GM21723 (cell line): ENCODE measurements around the gene RAX.

ENCODE experiments used
- ATAC-seq: cut with Tn5 transposase; IDR thresholded peaks from one replicate; pipeline ENCODE4 v1.9.1; 2021; ENCODE audit warnings: mild to moderate bottlenecking, moderate library complexity; ENCODE audit not compliant: unreplicated experiment

RAX gene

DNA sequence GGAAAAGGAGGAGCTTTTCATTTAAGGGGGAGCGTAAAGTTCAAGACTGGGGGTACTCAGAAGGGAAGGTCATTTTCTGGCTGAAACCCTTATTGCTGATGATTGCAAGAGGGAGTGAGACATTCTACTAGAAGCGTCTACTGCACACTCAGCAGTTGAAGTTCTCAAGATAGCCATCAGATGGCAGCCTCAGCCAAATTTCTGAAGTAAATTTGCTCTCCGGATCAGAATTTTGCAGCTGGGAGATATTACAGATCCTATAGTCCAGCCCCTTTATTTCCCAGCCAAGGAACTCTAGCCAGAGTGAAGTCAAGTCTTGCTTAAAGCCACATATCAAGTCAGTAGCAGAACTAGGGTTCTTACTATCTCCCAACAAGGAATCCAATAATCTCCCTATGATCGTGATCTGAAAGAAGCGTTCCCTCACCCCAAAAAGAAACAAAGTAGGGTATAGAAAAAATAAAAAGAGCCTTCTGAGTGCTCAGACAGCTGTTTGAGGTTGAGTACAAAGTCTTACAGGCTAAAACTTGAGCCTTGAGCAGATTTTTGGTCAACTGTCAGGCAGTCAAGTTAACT is 24.0 kb downstream of the RAX start:
- peak; percentile 51 for ATAC-seq

- no peak for ATAC-seq
These were observed 26.5 kb downstream of the RAX start for GRCh38 chr18:59246796-59247195.

- no peak for ATAC-seq
These were observed 30.3 kb downstream of the RAX start for GRCh38 chr18:59242906-59243305.

DNA sequence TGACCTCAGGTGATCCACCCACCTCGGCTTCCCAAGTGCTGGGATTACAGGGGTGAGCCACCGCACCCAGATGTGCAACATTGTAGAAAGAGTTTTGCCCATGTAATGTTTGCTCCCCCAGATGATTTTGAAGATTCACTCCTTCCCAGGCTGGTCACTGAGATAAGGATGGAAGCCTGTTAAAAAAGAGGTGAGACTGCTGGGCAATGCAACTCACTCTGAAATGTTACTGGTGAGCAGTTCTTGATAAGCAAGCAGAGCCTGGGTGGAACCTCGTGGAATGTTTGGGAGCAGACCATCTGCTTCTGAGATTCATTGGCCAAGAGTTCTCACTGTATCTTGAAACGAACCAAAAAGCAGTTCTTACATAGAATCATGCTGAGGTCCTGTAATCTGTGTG is 33.6 kb downstream of the RAX start:
- no peak for ATAC-seq

DNA sequence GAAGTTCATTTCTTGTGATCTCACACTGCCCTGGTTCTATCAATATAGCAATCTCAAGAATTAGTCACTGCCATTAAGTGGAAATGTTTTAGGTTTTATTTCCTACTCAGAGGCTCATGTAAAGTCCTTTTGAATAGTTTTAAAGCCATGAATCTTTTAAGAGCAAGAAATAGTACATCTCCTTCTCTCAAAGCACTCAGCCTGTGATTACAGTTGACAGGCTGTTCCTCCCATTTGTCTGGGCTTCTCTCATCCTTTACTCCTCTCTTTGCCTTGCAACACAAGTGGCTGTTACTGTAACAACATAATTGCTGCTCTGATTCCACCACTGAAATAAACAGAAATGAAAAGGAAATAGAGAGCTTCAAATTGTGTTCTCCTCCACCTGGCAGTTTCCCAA is 34.9 kb downstream of the RAX start:
- ATAC-seq = no peak

- ATAC-seq = no peak
These were observed 40.2 kb downstream of the RAX start for GRCh38 chr18:59233017-59233410.

DNA sequence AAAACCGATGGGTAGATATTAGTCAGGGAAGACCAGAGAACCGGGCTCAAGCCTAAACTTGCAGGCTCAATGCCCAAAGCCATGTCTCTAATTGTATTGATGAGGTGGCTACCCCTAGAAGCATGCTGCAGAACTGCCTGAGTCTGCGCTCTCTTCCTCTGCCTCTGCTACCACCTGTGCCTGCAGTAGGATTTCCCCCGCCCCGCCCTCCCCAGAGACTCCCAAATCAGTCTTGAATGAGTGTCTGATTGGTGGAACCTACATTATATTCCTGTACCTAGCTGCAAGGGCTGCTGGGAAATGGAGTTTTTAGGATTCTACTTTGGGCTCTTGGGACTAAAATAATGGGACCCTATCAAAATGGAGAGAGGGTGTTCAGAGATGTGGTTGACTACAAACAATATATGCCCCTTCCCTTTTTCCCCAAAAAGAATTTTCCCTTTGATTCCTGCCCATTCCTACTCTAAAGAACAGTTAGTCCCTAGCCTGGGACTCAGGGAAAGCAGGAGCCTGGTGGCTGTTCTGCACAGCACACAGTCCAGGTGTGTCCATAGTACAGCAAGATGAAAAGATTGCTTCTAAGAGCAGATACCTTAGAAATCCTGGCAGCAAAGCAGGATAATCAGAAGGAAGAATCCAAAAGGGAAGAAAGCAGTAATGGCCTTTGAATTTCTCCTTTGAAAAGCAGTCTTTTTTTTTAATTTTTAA is 40.8 kb downstream of the RAX start:
- no peak for ATAC-seq

DNA sequence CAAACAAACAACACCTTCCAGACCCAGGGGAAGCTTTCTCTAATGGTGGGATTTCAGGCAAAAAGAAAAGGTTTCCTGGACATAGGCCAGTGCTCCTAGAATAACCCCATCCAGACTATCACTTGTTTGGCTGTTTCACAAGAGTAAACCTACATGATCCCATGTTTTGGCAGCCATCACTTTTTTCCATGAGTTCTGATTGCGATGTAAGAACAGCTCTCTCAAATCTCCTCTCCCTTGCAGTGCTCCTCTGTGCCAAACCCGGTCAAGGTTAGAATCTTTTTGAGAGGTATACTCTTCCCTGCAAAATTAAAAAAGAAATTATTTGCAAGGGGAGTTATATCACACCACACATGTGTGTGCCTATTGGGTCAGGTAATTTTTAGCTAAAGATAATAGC is 41.4 kb downstream of the RAX start:
- ATAC-seq = no peak

- no peak for ATAC-seq
These were observed 42.1 kb downstream of the RAX start for GRCh38 chr18:59231114-59231513.

DNA sequence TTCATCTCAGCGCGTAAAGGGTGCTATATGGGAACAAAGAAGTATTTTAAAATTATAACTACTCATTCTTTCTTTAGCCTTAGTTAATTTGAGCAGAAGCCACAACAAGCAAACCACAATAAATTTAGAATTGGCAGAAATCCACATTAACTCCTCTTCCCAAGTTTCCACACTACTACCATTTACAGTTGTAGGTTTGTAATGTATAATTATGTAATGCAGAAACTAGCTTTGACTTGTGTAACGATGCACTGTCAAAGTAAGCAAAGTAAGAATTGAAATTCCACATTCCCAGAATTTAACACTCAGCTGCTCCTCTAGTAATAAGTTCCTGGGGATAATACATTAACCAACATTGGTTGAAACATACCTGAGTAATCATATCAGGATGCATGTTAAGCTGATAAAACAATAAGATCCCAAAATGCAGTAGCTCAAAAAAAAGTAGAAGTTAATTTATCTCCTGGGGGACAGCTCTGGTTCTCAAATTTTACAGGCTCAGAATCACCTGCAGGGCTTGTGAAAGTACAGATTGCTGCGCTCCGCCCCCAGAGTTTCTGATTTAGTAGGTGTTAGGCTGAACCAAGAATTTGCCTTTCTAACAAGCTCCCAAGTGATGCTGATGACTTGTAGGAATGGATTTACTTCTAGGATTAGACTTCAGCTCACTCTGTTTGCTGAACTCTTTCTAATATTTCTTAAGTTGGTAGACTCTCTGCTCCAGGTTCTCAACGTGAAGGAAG is 43.4 kb downstream of the RAX start:
- ATAC-seq = no peak

DNA sequence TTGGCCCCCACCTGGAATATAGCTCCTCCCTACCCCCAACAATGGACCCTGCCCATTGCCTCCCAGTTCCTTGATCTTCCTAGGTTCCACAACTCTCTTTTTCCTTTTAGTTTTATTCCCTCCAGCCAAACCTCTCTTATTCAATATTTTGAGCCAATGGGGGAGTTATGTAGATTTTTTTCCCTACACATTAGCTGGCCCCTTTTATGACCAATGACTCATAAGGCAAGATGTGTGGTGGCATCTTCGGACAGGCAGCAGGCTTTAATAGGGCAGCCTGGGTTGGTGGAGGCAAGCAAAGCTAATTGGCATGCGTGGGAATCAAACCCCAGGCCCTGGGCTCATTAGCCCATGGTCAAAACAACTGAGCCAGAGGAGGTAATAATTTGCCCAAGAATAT is 44.1 kb downstream of the RAX start:
- no peak for ATAC-seq

DNA sequence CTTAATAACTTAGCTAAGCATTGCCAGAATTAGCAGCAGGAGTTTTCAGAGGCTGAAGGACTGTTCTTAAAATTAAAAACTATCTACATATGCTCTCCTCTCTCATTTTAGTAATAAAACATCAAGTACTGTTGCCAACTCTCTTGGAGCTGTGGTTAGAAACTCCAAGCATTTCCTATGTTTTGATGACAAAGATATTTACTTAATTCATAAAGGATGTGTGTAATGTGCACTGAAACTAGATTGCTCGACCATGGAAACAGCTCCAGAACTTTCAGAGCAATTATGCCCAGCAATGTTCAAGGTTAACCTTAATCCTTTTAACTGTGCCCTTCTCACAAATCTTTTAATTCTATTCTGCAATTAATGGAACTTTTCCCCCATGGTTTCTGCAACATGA is 44.9 kb downstream of the RAX start:
- no peak for ATAC-seq

DNA sequence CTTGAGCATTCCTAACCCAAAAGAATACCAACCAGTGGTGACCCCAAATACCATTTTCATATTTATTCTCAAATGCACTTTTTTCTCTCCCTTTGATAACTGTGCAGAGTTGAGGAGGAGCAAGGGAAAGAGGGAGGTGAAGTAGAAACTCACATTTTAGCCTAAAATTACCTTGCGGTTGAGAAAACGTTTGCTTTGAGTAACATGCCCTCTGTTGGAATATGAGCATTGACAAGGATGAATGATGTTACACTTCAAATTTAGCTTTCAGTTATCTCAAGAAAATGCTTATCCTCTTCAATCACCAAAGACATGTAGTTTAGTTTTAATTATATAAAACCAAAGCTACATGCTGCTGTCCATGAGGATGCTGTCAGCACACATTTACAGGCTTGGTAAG is 50.9 kb downstream of the RAX start:
- ATAC-seq = no peak

GRCh38 chr18:59220784-59221765 is 52.2 kb downstream of the RAX start:
- no peak for ATAC-seq

DNA sequence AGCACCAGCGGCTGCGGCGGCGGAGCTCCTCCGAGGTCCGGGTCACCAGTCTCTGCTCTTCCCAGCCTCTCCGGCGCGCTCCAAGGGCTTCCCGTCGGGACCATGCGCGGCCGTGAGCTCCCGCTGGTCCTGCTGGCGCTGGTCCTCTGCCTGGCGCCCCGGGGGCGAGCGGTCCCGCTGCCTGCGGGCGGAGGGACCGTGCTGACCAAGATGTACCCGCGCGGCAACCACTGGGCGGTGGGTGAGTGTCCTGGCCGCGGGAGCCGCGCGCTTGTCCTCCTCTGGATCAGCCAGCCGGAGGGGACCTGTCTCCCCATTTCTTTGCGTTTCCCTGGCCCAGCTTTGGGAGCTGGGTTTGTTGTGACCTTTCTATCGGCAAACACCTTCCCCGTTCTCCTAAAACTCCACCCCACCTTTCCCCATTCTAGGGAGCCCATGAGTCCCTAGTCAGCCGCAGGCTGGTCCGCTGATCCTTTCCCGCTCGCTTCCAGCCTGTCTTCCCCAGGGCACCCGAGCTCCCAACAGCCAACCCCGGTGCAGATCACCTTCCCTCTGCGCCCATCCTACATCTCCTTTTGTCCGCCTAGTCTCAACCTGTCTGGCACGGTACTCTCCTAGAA is 53.0 kb downstream of the RAX start:
- ATAC-seq = no peak

DNA sequence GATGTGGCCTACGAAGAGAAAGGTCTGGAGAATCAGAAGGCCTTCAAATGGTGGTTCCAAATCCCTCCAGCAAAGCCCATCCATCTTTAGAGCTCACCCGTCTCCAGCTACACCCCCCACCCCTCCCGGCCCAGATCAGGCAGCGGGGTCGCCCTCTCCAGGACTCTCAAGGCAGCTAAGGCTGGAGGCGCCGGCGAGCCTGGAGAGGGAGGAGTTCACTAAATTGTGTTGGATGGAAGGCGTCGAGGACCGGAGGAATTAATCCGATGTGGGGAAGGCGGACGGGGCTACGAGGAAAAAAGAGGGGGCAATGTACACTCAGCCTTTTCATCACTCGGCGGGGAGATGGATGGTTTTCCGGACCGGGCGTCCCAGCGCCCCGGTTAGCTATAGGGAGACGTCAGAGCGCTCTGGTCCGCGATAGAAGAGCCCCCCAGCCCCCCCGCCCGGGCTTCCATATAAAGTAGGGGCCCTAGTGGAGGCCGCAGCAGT is 53.5 kb downstream of the RAX start, which contains the start of gene GRP:
TSS of gene GRP (plus strand) at position 487 of the 492 bp plus-strand sequence. CDS start 108 bp downstream, outside the sequence.
- ATAC-seq = no peak

DNA sequence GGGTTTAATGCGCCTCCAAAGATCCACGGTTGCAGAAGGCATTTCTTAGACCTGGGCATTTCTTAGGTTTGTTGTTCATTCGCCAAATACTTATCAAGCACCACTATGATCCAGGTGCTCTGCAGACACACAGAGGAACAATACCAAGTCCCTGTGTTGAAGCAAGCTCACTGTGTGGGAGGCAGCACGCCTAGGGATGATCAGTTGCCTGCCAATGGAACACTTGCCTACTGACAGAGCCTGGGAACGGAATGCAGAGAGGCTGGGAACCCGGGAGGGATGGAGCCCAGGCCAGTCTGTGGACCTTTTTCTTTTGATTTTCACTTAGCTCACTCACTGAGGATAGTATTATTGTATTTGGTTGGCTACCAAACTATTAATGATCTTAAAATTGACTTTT is 55.2 kb downstream of the RAX start:
- no peak for ATAC-seq
